GM18511 (cell line): Measurements from ENCODE around the gene KDM8.
A peak's percentile ranks its signal among the peaks of the same experiment; 100 is the strongest.

Experiments
- ATAC-seq: cut with Tn5 transposase; IDR thresholded peaks from one replicate; pipeline ENCODE4 v1.9.1; 2021; ENCODE audit warnings: mild to moderate bottlenecking, moderate library complexity; ENCODE audit not compliant: unreplicated experiment

KDM8 gene

DNA sequence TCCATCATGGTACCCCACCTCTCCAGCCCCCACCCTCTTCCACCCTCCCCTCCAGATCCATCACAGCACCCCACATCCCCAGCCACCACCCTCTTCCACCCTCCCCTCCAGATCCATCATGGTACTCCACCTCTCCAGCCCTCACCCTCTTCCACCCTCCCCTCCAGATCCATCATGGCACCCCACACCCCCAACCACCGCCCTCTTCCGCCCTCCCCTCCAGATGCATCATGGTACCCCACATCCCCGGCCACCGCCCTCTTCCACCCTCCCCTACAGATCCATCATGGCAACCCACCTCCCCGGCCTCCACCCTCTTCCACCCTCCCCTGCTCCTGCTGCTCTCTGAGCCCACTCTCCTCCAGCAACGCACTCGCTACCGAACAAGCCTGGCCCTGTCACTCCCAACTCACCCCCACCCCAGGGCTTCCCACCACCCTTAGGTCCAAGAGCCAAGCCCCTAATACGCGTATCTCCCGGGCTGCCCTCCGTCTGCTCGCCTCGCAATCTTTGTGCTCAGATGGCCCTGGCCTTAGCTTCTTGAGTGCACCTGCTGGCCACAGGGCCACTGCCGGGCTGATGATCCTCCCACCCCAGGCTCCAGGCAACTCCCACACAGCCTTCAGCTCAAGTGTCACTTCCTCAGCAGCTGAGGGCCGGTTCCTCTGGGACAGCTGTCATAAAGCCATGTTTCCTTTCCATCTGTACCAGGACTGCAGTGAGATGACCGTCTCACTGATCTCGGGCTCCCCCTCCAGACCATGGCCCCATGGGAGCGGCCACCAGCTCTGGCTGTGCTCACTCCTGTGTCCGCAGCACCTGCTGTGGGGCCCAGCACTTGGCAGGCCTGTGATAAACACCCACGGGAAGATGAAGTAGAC is 25.5 kb downstream of the KDM8 start:
- ATAC-seq, result no peak

DNA sequence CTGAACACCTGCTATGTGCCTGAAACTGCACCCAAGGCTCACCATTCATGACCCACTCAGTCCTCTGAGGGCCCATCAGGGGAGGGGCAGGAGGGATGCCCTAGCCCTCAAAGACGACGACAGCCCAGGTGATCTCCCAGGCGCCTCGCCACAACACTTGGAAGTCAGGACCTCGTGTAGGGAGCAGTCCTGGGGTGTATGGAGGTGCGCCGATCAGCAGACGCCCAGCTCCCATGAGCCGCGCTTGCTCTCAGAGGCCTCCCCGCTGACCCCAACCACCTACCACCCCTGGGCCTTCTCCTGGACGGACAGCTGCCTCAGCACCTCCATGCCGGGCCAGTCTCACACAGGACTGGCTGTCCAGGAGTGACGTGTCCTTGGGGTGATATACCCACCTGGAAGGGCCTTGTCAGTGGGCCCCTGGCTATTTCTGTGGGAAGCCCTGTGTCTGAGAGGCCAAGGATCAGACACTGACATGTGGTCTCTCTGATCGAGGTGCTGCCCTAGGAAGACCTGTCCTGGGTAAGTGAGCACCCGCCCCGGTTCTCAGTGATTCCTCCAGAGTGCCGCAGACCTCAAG is 26.7 kb downstream of the KDM8 start:
- no peak for ATAC-seq

GRCh38 chr16:27230562-27231001 is 27.3 kb downstream of the KDM8 start:
- ATAC-seq, result no peak

- peak; percentile 15 for ATAC-seq
Measured at GRCh38 chr16:27231692-27232060, 28.4 kb downstream of the KDM8 start.

DNA sequence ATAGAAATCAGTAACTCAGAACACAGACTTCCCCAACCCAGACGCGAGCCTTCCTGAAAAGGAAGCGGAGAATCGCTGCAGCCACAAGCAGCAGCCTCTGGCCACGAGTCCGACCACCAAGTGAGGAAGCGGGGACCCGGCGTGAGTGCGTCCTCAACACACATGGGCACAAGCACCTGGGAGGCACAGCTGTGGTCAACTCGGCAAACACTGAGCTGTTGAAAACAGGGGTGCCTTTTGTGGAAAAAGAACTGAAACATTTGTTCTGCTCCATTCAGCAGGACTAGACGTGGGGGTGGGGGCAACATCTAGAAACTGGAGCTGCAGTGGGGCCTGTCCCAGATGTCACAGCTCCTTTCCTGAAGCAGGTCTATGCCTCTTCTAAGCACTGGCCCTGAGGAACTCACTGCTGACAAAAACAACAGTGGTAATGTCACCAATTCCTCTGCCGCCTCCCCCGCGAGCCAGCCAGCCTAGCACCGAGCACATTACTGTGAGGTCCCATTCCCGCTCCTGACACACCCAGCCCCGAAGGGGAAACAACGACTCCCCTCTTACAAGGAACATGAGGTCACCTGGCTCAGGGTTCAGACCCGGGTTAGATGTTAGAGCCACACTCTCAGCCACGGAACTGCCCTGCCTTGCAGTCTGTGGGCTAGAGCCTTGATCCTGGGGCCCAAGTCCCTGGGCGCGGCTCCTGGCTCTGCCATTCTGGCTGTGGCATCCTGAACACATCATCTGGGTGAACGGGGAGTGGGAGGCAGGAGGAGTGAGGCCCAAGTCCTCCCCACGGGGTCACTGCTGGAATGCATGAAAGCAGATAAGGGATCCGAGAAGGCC is 29.0 kb downstream of the KDM8 start:
- peak; percentile 79 for ATAC-seq

DNA sequence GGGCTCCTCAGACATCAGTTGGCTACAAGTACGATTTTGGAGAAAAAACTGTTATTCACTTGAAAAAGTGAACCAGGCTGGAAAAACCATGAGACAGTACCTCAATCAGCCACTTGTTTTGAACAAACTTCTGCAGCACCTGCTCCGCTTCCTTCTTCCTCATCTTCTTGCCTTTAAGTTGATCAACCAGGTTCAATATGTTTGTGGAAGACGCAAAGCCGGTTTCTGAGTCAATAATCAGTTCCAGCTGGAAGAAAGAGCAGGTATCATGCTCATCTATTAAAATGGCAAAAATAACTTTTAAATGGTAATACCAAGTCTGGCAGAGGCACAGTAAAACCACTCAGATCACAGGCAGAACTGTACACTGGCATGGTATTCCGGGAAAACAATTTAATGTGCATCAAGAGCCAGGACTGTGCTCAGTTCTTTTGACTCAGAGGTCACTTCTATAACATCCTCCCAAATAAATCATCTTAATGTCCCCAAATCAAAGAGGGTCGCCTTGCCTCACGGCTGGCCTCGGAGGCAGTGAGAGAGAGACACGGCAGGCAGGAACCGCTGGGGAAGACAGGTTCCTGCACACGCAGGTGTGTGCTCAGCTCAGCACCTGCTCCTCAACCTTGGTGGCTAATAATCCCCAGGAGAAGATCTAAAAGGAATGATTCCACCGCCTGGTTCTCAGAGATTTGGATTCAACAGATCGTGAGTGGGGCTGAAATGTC is 29.7 kb downstream of the KDM8 start:
- ATAC-seq, result no peak

DNA sequence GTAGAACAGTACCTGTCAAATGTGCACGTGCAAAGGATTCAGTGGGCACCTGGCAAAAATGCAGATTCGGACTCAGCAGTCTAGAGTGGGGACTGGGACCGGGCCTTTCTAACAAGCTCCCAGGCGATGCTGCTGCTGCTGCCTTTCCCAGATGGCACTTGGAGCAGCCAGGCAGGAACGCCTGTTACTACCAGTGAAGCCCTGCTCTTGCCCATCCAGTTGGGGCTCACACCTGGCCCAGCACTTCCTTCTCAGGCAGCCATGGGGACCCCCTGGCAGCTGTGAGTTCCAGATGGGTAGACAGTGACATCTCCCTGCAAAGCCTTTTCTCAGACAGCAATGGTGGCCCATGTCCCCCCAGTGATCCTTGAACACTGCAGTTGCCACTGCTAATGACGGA is 30.4 kb downstream of the KDM8 start:
- no peak for ATAC-seq

- ATAC-seq, result no peak
Measured at GRCh38 chr16:27234171-27234570, 30.8 kb downstream of the KDM8 start.

GRCh38 chr16:27234603-27235002 is 31.3 kb downstream of the KDM8 start:
- no peak for ATAC-seq

DNA sequence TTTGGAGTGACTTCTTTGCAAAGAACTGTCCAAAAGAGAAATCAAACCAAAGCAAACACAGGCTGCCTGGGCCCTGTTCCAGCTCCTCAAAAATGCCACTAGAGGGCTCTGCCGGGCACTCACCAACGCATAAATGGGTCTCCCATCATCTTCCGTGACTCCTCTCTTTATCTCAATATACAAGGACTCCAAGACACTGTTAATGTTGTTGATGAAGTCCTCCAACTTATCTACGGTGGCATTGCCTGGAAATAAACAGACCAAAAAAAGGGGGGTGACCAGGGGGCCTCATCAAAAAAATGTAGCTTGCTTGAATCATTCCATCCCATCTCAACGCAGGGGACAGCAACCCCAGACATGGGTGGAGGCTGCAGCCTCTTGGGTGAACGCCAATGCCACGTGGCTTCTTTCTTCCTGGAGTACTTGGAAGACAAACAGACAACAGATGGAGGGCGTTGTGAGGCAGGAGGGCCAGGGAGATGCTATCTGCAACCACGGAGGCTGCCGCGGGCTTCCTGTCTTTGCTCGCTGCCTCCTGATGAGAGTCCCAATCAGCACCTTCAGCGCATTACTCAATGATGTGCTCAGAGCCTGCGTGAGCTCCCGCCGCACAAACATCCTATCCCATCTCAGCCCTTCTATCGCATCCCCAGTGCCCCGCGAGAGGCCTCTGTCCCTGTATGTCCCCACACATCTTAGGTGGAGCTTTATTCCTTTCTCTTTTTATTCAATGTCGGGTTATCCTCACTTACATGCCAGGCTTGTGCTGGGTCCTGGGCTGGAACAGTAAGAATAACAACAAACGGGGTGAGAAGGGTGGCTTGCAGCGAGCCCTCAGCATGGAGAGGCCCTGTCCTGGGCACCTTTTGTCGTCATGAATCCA is 32.0 kb downstream of the KDM8 start:
- no peak for ATAC-seq

DNA sequence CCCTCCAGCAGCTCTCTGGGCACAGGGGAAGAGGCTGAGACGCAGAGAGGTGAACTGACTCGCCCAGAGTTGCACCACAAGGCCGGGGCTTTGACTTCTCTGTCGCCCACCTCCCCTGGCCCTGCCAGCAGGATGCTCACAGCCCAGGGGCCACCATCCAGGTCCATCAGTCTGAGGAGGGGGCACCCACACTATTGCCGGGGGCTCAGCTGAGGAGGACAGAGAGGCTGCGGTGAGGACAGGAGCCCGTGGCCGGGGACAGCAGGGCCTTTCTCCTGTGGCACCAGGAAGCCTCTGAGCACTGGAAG is 32.6 kb downstream of the KDM8 start:
- ATAC-seq, result no peak

- no peak for ATAC-seq
Measured at GRCh38 chr16:27236635-27237218, 33.4 kb downstream of the KDM8 start.

- ATAC-seq, result peak; percentile 88
Measured at GRCh38 chr16:27237219-27238015, 34.1 kb downstream of the KDM8 start.

GRCh38 chr16:27238016-27238587 is 34.8 kb downstream of the KDM8 start:
- peak; percentile 28 for ATAC-seq

- ATAC-seq, result no peak
Measured at GRCh38 chr16:27238591-27238990, 35.3 kb downstream of the KDM8 start.

GRCh38 chr16:27239026-27239425 is 35.7 kb downstream of the KDM8 start:
- no peak for ATAC-seq

GRCh38 chr16:27239906-27240655 is 36.8 kb downstream of the KDM8 start:
- no peak for ATAC-seq
